ENCODE results near the gene THOC5.

Gene THOC5

GRCh38 chr22:29520851-29521250 lies 32.7 kb downstream of the THOC5 start:
- Histone ChIP-seq H3K9me3 (replicated peaks in 1 of 11) (no peaks in the 10 kb centered on the region), H3K27me3 (no peaks in the 10 kb centered on the region), H3K4me2 (no peak overlapping the region), H3K9ac (no peak overlapping the region), H4K20me1 (peaks cover 0 to 53% (median 3%) of the 10 kb centered on the region in 11 experiments; a peak in 10 of 22 replicates), H3K36me3 (peaks cover 96 to 100% (median 99%) of the 10 kb centered on the region in 11 experiments), H3K4me3 (no peak overlapping the region), H3K27ac (0 out of 22 replicates have a peak overlapping the region, but pooled peaks of 1 of the 11 experiments have one; percentile 3), H3K4me1 (no peaks in the 10 kb centered on the region)
- TF ChIP-seq Cebpa-rat (IDR thresholded peaks at IDR 0.05): no peak

DNA sequence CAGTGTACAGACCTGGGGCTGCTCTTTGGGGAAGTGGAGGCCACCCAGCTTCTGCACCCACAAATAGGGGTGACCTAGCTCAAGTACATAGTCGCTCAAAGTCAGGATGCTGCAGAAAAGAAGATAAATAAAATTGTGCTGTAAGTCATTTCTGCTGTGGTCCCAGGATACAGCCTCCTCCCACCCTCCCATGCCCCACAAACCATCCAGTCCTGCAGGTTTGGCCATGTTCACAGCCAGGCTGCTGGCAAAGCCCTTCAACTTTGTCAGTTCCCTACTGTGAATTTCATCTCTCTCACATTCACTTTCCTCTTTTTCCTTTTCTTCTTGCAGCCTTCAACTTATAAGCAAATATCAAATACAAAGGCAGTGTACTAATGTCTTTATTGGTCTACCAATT lies 33.6 kb downstream of the THOC5 start:
- Histone ChIP-seq H3K9ac (no peak overlapping the region), H3K4me3 (no peak overlapping the region), H3K4me2 (no peak overlapping the region), H3K27me3 (no peaks in the 10 kb centered on the region), H3K27ac (no peak overlapping the region), H3K9me3 (replicated peaks in 1 of 11) (no peaks in the 10 kb centered on the region), H3K36me3 (peaks cover 96 to 100% (median 99%) of the 10 kb centered on the region in 11 experiments), H3K4me1 (no peaks in the 10 kb centered on the region), H4K20me1 (peaks cover 0 to 46% (median 0%) of the 10 kb centered on the region in 11 experiments; a peak in 8 of 22 replicates)
- no peak for TF ChIP-seq Cebpa-rat (IDR thresholded peaks at IDR 0.05)

GRCh38 chr22:29518427-29518826 lies 35.1 kb downstream of the THOC5 start:
- H3K4me3 ChIP-seq: no peak overlapping the region
- H3K4me2 ChIP-seq: no peak overlapping the region
- H3K9me3 ChIP-seq (replicated peaks in 1 of 11): no peaks in the 10 kb centered on the region
- TF ChIP-seq Cebpa-rat (IDR thresholded peaks at IDR 0.05): no peak
- H4K20me1 ChIP-seq: peaks cover 0 to 31% (median 0%) of the 10 kb centered on the region in 11 experiments; a peak in 4 of 22 replicates
- no peak overlapping the region for H3K9ac ChIP-seq
- no peak overlapping the region for H3K27ac ChIP-seq
- H3K36me3 ChIP-seq: peaks cover 90 to 100% (median 92%) of the 10 kb centered on the region in 11 experiments
- H3K27me3 ChIP-seq: no peaks in the 10 kb centered on the region
- H3K4me1 ChIP-seq: no peaks in the 10 kb centered on the region

DNA sequence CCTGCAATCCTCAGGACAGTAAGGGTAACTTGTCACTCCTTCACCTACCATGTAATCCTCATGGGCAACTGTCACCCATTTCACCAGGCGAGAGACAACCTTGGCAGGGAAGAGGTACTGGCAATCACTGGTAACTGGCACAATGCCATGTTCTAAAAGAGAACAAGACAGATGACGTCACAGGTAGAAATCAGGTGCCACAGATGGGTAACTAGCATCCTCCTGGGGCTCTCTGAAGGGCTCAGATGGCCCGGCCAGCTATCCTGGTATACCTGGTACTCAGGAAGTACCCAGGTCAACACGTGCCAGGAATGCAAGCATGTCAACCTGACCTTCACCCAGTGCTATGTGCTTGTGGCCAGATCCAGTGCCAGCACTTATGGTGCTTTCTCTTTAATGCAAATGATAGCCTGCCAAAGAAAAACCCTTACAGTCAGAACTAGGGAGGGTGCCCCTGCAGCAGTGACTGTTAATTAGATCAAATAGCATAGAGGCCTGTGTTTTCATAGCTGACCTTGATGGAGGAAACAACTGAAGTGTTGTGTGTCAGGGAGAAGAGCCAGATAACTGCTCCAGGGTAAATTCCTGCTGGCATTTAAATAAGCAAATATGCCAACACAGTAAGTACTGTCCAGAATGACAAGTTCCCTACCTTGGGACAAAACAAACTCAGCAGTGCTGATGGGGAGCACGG lies 36.2 kb downstream of the THOC5 start:
- Histone ChIP-seq H3K9me3 (replicated peaks in 1 of 11) (no peaks in the 10 kb centered on the region), H4K20me1 (peaks cover 0 to 28% (median 0%) of the 10 kb centered on the region in 11 experiments; a peak in 4 of 22 replicates), H3K27ac (no peak overlapping the region), H3K36me3 (peaks cover 88 to 100% (median 93%) of the 10 kb centered on the region in 11 experiments), H3K27me3 (no peaks in the 10 kb centered on the region), H3K4me3 (no peak overlapping the region), H3K4me2 (no peak overlapping the region), H3K4me1 (no peaks in the 10 kb centered on the region), H3K9ac (no peak overlapping the region)
- no peak for TF ChIP-seq Cebpa-rat (IDR thresholded peaks at IDR 0.05)

- TF ChIP-seq Cebpa-rat (IDR thresholded peaks at IDR 0.05): no peak
- H4K20me1 ChIP-seq: peaks cover 0 to 26% (median 13%) of the 10 kb centered on the region in 11 experiments; a peak in 12 of 22 replicates
- peaks cover 0 to 20% (median 12%) of the 10 kb centered on the region in 10 experiments; a peak in 10 of 20 replicates for H3K4me1 ChIP-seq
- H3K36me3 ChIP-seq: peaks cover 90 to 100% (median 94%) of the 10 kb centered on the region in 11 experiments
- H3K4me2 ChIP-seq: no peak overlapping the region
- H3K9ac ChIP-seq: no peak overlapping the region; a peak in 1 of 22 replicates
- H3K9me3 ChIP-seq (replicated peaks in 1 of 11): no peaks in the 10 kb centered on the region
- H3K27me3 ChIP-seq: no peaks in the 10 kb centered on the region
- H3K27ac ChIP-seq: no peak overlapping the region
- no peak overlapping the region for H3K4me3 ChIP-seq
These were observed 41.5 kb downstream of the THOC5 start for GRCh38 chr22:29512031-29512430.

DNA sequence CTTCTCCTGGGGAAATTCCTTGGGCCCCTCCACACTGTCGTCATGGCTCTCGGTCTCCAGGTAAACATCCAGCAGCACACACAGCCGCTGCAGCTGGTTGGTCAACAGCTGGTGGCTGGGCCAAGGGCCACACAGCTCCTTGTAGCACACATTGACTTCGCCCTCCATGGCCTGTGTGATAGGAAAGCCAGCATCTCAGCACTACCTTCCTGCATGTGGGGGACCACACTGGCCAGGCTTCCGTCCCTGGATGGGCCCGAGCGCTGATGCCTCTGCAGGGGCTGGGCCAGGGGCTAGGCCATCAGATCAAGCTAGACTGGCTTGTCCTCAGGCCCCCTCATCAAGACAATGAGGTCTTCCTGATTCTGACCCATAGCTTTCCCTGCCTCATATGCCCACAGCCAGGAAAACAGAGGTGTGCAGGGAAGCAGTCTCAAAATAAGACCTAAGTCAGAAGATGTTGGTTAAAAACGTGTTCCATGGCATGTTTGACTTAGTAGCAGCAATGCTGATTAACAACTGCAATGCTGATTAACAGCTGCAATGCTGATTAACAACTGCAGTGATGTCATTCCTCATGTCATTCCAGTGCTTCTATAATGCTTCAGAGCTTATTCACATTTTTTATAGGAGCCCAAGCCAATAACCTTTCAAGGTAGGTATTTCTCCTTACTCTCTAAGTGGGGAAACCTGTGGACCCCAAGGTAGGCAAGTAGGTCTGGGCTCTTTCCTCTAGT lies 42.3 kb downstream of the THOC5 start:
- no peak overlapping the region for H3K27ac ChIP-seq
- no peaks in the 10 kb centered on the region for H3K27me3 ChIP-seq
- no peaks in the 10 kb centered on the region for H3K9me3 ChIP-seq (replicated peaks in 1 of 11)
- H3K4me3 ChIP-seq: no peak overlapping the region
- peak overlapping the region in 1 of 11 experiments; percentile 10; a peak in 2 of 22 replicates for H3K9ac ChIP-seq
- peaks cover 0 to 26% (median 13%) of the 10 kb centered on the region in 11 experiments; a peak in 12 of 22 replicates for H4K20me1 ChIP-seq
- peaks cover 0 to 20% (median 12%) of the 10 kb centered on the region in 10 experiments; a peak in 10 of 20 replicates for H3K4me1 ChIP-seq
- peak overlapping the region in 3 of 11 experiments; percentile 9 to 18 (median 11); a peak in 3 of 22 replicates for H3K4me2 ChIP-seq
- H3K36me3 ChIP-seq: peaks cover 90 to 100% (median 94%) of the 10 kb centered on the region in 11 experiments
- no peak for TF ChIP-seq Cebpa-rat (IDR thresholded peaks at IDR 0.05)

- Histone ChIP-seq H4K20me1 (peaks cover 0 to 21% (median 13%) of the 10 kb centered on the region in 11 experiments; a peak in 11 of 22 replicates), H3K27ac (no peak overlapping the region), H3K36me3 (peaks cover 89 to 100% (median 93%) of the 10 kb centered on the region in 11 experiments), H3K4me3 (no peak overlapping the region), H3K4me2 (peak overlapping the region in 3 of 11 experiments; percentile 9 to 18 (median 11); a peak in 2 of 22 replicates), H3K9ac (peak overlapping the region in 1 of 11 experiments; percentile 10; a peak in 1 of 22 replicates), H3K4me1 (peaks cover 0 to 20% (median 12%) of the 10 kb centered on the region in 10 experiments; a peak in 10 of 20 replicates), H3K27me3 (no peaks in the 10 kb centered on the region), H3K9me3 (replicated peaks in 1 of 11) (no peaks in the 10 kb centered on the region)
- no peak for TF ChIP-seq Cebpa-rat (IDR thresholded peaks at IDR 0.05)
These were observed 43.0 kb downstream of the THOC5 start for GRCh38 chr22:29510542-29510941.

GRCh38 chr22:29509815-29510214 lies 43.7 kb downstream of the THOC5 start:
- H3K9ac ChIP-seq: no peak overlapping the region
- H3K4me2 ChIP-seq: no peak overlapping the region
- peaks cover 0 to 20% (median 12%) of the 10 kb centered on the region in 10 experiments; a peak in 16 of 20 replicates for H3K4me1 ChIP-seq
- peaks cover 82 to 100% (median 93%) of the 10 kb centered on the region in 11 experiments for H3K36me3 ChIP-seq
- H3K9me3 ChIP-seq (replicated peaks in 1 of 11): no peaks in the 10 kb centered on the region
- no peak overlapping the region for H3K4me3 ChIP-seq
- H3K27me3 ChIP-seq: no peaks in the 10 kb centered on the region
- no peak overlapping the region for H3K27ac ChIP-seq
- H4K20me1 ChIP-seq: peaks cover 0 to 21% (median 13%) of the 10 kb centered on the region in 11 experiments; a peak in 11 of 22 replicates
- TF ChIP-seq Cebpa-rat (IDR thresholded peaks at IDR 0.05): no peak

GRCh38 chr22:29509298-29509697 lies 44.3 kb downstream of the THOC5 start:
- H3K9ac ChIP-seq: no peak overlapping the region
- no peak overlapping the region for H3K4me3 ChIP-seq
- no peaks in the 10 kb centered on the region for H3K9me3 ChIP-seq (replicated peaks in 1 of 11)
- peaks cover 77 to 98% (median 88%) of the 10 kb centered on the region in 11 experiments for H3K36me3 ChIP-seq
- peaks cover 3 to 20% (median 12%) of the 10 kb centered on the region in 10 experiments; a peak in 17 of 20 replicates for H3K4me1 ChIP-seq
- no peak overlapping the region for H3K4me2 ChIP-seq
- no peak overlapping the region for H3K27ac ChIP-seq
- peaks cover 0 to 21% (median 13%) of the 10 kb centered on the region in 11 experiments; a peak in 11 of 22 replicates for H4K20me1 ChIP-seq
- no peak for TF ChIP-seq Cebpa-rat (IDR thresholded peaks at IDR 0.05)
- H3K27me3 ChIP-seq: no peaks in the 10 kb centered on the region

All from BLaER1 treated with 17β-estradiol and CSF1 and Interleukin-3, amounts not matched to agents 10 nM and 100 nM (cell line).